Measurements from ENCODE around the gene KAT2A.

The KAT2A gene

GRCh38 chr17:42112552-42113176, 8.5 kb downstream of the KAT2A start, which contains the start of gene DHX58:
DHX58 (minus strand) TSS chr17:42112714; CDS start chr17:42111892, 822 bp downstream.
- FAIRE-seq = peak; percentile 85

GRCh38 chr17:42111871-42112551, 9.2 kb downstream of the KAT2A start:
- no peak for FAIRE-seq

- FAIRE-seq = no peak
Observed at GRCh38 chr17:42111265-42111636, 9.9 kb downstream of the KAT2A start.

- FAIRE-seq = no peak
Observed at GRCh38 chr17:42110301-42111264, 10.6 kb downstream of the KAT2A start.

- FAIRE-seq = no peak
Observed at GRCh38 chr17:42109086-42109485, 12.1 kb downstream of the KAT2A start.

- no peak for FAIRE-seq
Observed at GRCh38 chr17:42107597-42108576, 13.3 kb downstream of the KAT2A start.

- no peak for FAIRE-seq
Observed at GRCh38 chr17:42107124-42107523, 14.0 kb downstream of the KAT2A start.

- FAIRE-seq = no peak
Observed at GRCh38 chr17:42106009-42106408, 15.2 kb downstream of the KAT2A start.

- FAIRE-seq = no peak
Observed at GRCh38 chr17:42104264-42104663, 16.9 kb downstream of the KAT2A start.

GRCh38 chr17:42103221-42103954, 17.8 kb downstream of the KAT2A start:
- no peak for FAIRE-seq

GRCh38 chr17:42101513-42102292, 19.5 kb downstream of the KAT2A start:
- FAIRE-seq = no peak

GRCh38 chr17:42098730-42099399, 22.3 kb downstream of the KAT2A start:
- no peak for FAIRE-seq

GRCh38 chr17:42097691-42098631, 23.2 kb downstream of the KAT2A start, which contains the start of gene ZNF385C:
ZNF385C (minus strand) TSS chr17:42098473; CDS start chr17:42063056, 35,417 bp downstream.
- FAIRE-seq = no peak

- no peak for FAIRE-seq
Observed at GRCh38 chr17:42096360-42097111, 24.6 kb downstream of the KAT2A start.

- FAIRE-seq = no peak
Observed at GRCh38 chr17:42094375-42095069, 26.6 kb downstream of the KAT2A start.

GRCh38 chr17:42092939-42093338, 28.2 kb downstream of the KAT2A start:
- FAIRE-seq = no peak

All from islet of Langerhans (tissue), 1 donor.